SK-N-SH (cell line): ENCODE results near the gene TXNDC11. TPM values are rescaled to one million over a fixed set of nuclear protein-coding genes. Genes with fewer than 3 reads are reported as not detected.

Source experiments
- CTCF ChIA-PET: fragments of 300-600, 350-600 bp; formaldehyde crosslinking; extraction: SDS; loops from one replicate; lab custom pipeline; 2021; lab: Yijun Ruan, JAX
- POLR2A ChIA-PET: fragments of 350-600 bp; sonication (Branson Sonifier 250); formaldehyde crosslinking; extraction: SDS; loops from one replicate; lab custom pipeline; 2020; ENCODE audit warnings: antibody characterized with exemption, inconsistent platforms; lab: Yijun Ruan, JAX
- DNase-seq: peaks from one replicate; pipeline ENCODE4 v3.0.0; 2012
- H2AFZ ChIP-seq: fragments of 200-600 bp; sonication (generic); 2 replicates; pipeline ENCODE4 v1.8.1; 2016; ENCODE audit warnings: antibody characterized with exemption, mild to moderate bottlenecking, low read depth
- H3F3A ChIP-seq: fragments of 200-600 bp; sonication (generic); replicated peaks from 2 replicates; pipeline ENCODE3; 2016; ENCODE audit warnings: antibody characterized with exemption, mild to moderate bottlenecking; ENCODE audit not compliant: insufficient read depth
- H3K27ac ChIP-seq, 2 experiments: fragments of 200-500 bp in 1 of 2; fragments of 200-600 bp in 1 of 2; sonication (Bioruptor generic) in 1 of 2; sonication (generic), shearing (Covaris generic) in 1 of 2; 2 replicates each; pipeline versions ENCODE4 v1.5.1 to v1.6.1; 2014 to 2016; ENCODE audit warnings: low read depth in 2 of 2, inconsistent platforms in 1 of 2, low read length in 1 of 2, mild to moderate bottlenecking in 1 of 2, mixed read lengths in 1 of 2
- H3K27me3 ChIP-seq: fragments of 200-600 bp; sonication (generic), shearing (Covaris generic); 2 replicates; pipeline ENCODE4 v1.6.1; 2016; ENCODE audit warnings: mixed run types; ENCODE audit not compliant: insufficient read depth
- H3K36me3 ChIP-seq, 2 experiments: fragments of 200-500 bp in 1 of 2; fragments of 200-600 bp in 1 of 2; sonication (Bioruptor generic) in 1 of 2; sonication (generic) in 1 of 2; replicated peaks in 1 of 2; 2 replicates each; pipeline versions ENCODE3 to v1.5.1; 2014 to 2016; ENCODE audit warnings: low read length in 1 of 2, mild to moderate bottlenecking in 1 of 2; ENCODE audit not compliant: insufficient read depth in 2 of 2, control insufficient read depth in 1 of 2
- H3K4me1 ChIP-seq, 2 experiments: fragments of 200-500 bp in 1 of 2; fragments of 200-600 bp in 1 of 2; sonication (Bioruptor generic) in 1 of 2; sonication (generic), shearing (Covaris generic) in 1 of 2; 2 replicates each; pipeline versions ENCODE4 v1.5.1 to v1.6.1; 2014 to 2016; ENCODE audit warnings: low read depth in 1 of 2, low read length in 1 of 2, mixed run types in 1 of 2; ENCODE audit not compliant: insufficient read depth in 2 of 2, control insufficient read depth in 1 of 2
- H3K4me2 ChIP-seq: fragments of 200-600 bp; sonication (generic), shearing (Covaris generic); 2 replicates; pipeline ENCODE4 v1.6.1; 2017; ENCODE audit warnings: mixed run types
- H3K4me3 ChIP-seq, 2 experiments: fragments of 200-500 bp in 1 of 2; fragments of 200-600 bp in 1 of 2; sonication (Bioruptor generic) in 1 of 2; sonication (generic), shearing (Covaris generic) in 1 of 2; 2 replicates each; pipeline versions ENCODE4 v1.5.1 to v1.8.1; 2014 to 2016; ENCODE audit warnings: low read depth in 2 of 2, inconsistent platforms in 1 of 2, low read length in 1 of 2, mild to moderate bottlenecking in 1 of 2, mixed read lengths in 1 of 2, moderate library complexity in 1 of 2
- H3K79me2 ChIP-seq: fragments of 200-600 bp; sonication (generic); 2 replicates; pipeline ENCODE4 v1.8.1; 2017; ENCODE audit warnings: mild to moderate bottlenecking; ENCODE audit not compliant: insufficient read depth
- H3K9ac ChIP-seq: fragments of 200-600 bp; sonication (generic); 2 replicates; pipeline ENCODE4 v1.6.1; 2017; ENCODE audit warnings: mixed run types
- H3K9me2 ChIP-seq: fragments of 200-600 bp; sonication (generic); 2 replicates; pipeline ENCODE4 v1.6.1; 2017; ENCODE audit warnings: mixed run types
- H3K9me3 ChIP-seq: fragments of 200-600 bp; sonication (generic); 2 replicates; pipeline ENCODE4 v1.6.1; 2017; ENCODE audit warnings: mixed run types, mild to moderate bottlenecking, moderate library complexity
- H4K20me1 ChIP-seq: fragments of 200-600 bp; sonication (generic); 2 replicates; pipeline ENCODE4 v1.6.1; 2017; ENCODE audit warnings: mild to moderate bottlenecking, mixed run types; ENCODE audit not compliant: insufficient read depth
- CHD2 ChIP-seq: fragments of 150-350 bp; IDR thresholded peaks from 2 replicates; pipeline ENCODE4 v1.6.1; 2018; ENCODE audit warnings: low read length; ENCODE audit not compliant: partially characterized antibody
- EP300 ChIP-seq, 2 experiments: IDR thresholded peaks; 2 replicates each; pipeline versions ENCODE4 v1.4.0 to v1.6.1; 2012; ENCODE audit warnings: borderline replicate concordance in 1 of 2, low read depth in 1 of 2, low read length in 1 of 2
- FOSL2 ChIP-seq: IDR thresholded peaks from 2 replicates; pipeline ENCODE4 v1.4.0; 2012; ENCODE audit warnings: low read depth, mild to moderate bottlenecking, moderate library complexity, borderline replicate concordance
- GABPA ChIP-seq: IDR thresholded peaks from 2 replicates; pipeline ENCODE4 v1.4.0; 2012; ENCODE audit warnings: low read depth, mild to moderate bottlenecking
- IRF3 ChIP-seq: fragments of 150-350 bp; IDR thresholded peaks from 2 replicates; pipeline ENCODE4 v1.6.1; 2016; ENCODE audit warnings: mild to moderate bottlenecking, low read depth, low read length
- NFIC ChIP-seq: IDR thresholded peaks from 2 replicates; pipeline ENCODE4 v1.4.0; 2012; ENCODE audit warnings: borderline replicate concordance
- RFX5 ChIP-seq: IDR thresholded peaks from 2 replicates; pipeline ENCODE4 v1.6.1; 2012; ENCODE audit warnings: mild to moderate bottlenecking, improper control_type of control experiment, low read length
- RXRA ChIP-seq: IDR thresholded peaks from 2 replicates; pipeline ENCODE4 v1.4.0; 2012; ENCODE audit warnings: low read depth, mild to moderate bottlenecking, borderline replicate concordance
- TCF12 ChIP-seq: IDR thresholded peaks from 2 replicates; pipeline ENCODE4 v1.4.0; 2012
- YY1 ChIP-seq: IDR thresholded peaks from 2 replicates; pipeline ENCODE4 v1.4.0; 2012; ENCODE audit warnings: low read depth, mild to moderate bottlenecking
- ZBTB33 ChIP-seq: IDR thresholded peaks from 2 replicates; pipeline ENCODE4 v1.4.0; 2012; ENCODE audit warnings: low read depth, borderline replicate concordance
- WGBS: methylation state at CpG from one replicate; pipeline ENCODE4 v1.1.6; 2017; ENCODE audit warnings: low lambda C conversion rate; 5-methylcytosine and 5-hydroxymethylcytosine counted together
- polyA plus RNA-seq, 3 experiments: library from polyadenylated mRNA; depleted of rRNA; stranded (reverse); fragments of >200 nt; gene quantifications; 2 replicates each; pipeline ENCODE4 v1.2.3, GENCODE V29; 2012
- TF ChIP-seq, protein P1 (sequence below): IDR thresholded peaks from 2 replicates; pipeline ENCODE4 v1.6.1; 2012; ENCODE audit warnings: mild to moderate bottlenecking, low read depth, low read length, moderate library complexity

Gene TXNDC11
- polyA plus RNA-seq, 1 of the 3 experiments (the other 2 are of a cell fraction), result 37.0 TPM

DNA sequence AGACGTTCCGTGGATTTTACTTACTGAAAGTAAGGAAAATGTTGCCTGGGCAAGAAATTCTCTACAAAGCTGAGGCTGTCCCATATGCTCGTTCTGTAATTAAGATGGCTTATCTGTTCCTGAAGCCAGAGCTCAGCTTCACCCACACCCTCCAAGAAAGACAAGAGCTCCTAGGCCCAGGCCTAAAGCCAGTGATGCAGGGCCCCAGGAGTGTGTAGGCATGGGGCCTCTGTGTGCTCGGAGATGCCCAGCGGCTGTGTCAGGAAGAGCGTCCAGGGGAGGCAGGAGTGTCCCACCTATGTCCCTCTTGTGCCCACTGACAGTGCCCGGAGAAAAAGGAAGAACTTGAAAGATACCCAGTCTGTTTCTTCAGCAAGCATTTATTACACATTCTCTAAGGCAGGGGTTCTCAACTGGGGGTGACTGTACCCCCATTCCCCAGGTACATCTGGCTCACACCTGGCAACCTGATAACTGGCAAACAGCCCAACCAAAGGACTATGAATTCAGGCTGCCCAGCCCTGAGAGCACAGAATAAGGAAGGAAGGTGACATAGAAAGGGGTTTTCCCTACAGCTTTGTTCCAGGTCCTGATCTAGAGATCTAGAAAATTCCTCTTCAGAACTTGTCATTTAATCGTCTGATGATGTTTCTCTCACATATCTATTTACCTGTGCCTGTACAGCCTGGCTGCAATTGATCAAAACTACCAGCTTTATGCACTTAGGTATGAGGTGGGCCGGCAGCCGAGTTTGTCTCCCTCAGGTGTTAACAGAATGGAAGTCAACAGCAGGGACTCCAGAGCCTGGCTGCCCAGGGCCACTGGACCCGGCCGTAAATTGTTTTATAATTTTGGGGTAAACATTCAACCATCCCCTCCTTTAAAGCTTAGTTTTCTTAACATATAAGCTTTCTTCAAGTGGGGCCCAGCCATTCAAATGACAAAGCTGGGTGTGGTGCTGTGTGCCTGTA lies 62.4 kb downstream of the TXNDC11 start:
- POLR2A ChIA-PET, result interaction anchor here (1.2 to 1.6 kb wide), 2 partner anchors 9 to 93 kb away, joined by 4 to 7 read pairs; partner anchors contain the start of gene LITAF
- peaks cover 23 to 75% of the 10 kb centered on the region in 2 experiments for H3K36me3 ChIP-seq
- peaks cover 50% of the 10 kb centered on the region for H4K20me1 ChIP-seq
- DNase-seq, result no peak
- CTCF ChIA-PET, result interaction anchor here (0.6 to 1.2 kb wide), 4 partner anchors 11 to 273 kb away, joined by 3 to 5 read pairs (median 4); no protein-coding TSS in a partner anchor
- peaks cover 0 to 5% of the 10 kb centered on the region in 2 experiments; a peak in 2 of 4 replicates for H3K4me1 ChIP-seq
- 90% methylated on average over 12 of the region's 12 CpGs for WGBS
- H3K4me2 ChIP-seq, result no peak overlapping the region
- H3K9me2 ChIP-seq, result no peaks in the 10 kb centered on the region
- H3K9me3 ChIP-seq, result no peaks in the 10 kb centered on the region
- H3K79me2 ChIP-seq, result peaks cover 31% of the 10 kb centered on the region
- peaks cover 19% of the 10 kb centered on the region for H3F3A ChIP-seq
- no peak overlapping the region for H3K9ac ChIP-seq
- H3K4me3 ChIP-seq, result no peak overlapping the region
- no peak overlapping the region for H2AFZ ChIP-seq
- TF ChIP-seq, protein P1, sequence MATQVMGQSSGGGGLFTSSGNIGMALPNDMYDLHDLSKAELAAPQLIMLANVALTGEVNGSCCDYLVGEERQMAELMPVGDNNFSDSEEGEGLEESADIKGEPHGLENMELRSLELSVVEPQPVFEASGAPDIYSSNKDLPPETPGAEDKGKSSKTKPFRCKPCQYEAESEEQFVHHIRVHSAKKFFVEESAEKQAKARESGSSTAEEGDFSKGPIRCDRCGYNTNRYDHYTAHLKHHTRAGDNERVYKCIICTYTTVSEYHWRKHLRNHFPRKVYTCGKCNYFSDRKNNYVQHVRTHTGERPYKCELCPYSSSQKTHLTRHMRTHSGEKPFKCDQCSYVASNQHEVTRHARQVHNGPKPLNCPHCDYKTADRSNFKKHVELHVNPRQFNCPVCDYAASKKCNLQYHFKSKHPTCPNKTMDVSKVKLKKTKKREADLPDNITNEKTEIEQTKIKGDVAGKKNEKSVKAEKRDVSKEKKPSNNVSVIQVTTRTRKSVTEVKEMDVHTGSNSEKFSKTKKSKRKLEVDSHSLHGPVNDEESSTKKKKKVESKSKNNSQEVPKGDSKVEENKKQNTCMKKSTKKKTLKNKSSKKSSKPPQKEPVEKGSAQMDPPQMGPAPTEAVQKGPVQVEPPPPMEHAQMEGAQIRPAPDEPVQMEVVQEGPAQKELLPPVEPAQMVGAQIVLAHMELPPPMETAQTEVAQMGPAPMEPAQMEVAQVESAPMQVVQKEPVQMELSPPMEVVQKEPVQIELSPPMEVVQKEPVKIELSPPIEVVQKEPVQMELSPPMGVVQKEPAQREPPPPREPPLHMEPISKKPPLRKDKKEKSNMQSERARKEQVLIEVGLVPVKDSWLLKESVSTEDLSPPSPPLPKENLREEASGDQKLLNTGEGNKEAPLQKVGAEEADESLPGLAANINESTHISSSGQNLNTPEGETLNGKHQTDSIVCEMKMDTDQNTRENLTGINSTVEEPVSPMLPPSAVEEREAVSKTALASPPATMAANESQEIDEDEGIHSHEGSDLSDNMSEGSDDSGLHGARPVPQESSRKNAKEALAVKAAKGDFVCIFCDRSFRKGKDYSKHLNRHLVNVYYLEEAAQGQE, result no peak
- TF ChIP-seq NFIC (no peak), GABPA (no peak), TCF12 (no peak), YY1 (no peak), RXRA (no peak), ZBTB33 (no peak), RFX5 (no peak), CHD2 (no peak), IRF3 (no peak), FOSL2 (no peak), EP300 (IDR thresholded peaks at IDR 0.05; ENCODE audit: borderline replicate concordance in 1 of 2, low read depth in 1 of 2, low read length in 1 of 2) (no peak)
- H3K27me3 ChIP-seq, result no peaks in the 10 kb centered on the region
- H3K27ac ChIP-seq, result no peak overlapping the region
